GM23338 (cell line): ENCODE data around the gene SNX32. TPM values are rescaled to one million over a fixed set of nuclear protein-coding genes. Genes with fewer than 3 reads are reported as not detected.

Experiments
- ATAC-seq: fragments of 200-7000 bp; cut with Tn5 transposase; 3 replicates; pipeline ENCODE4 v1.9.1; 2020
- DNase-seq: peaks from one replicate; pipeline ENCODE4 v3.0.0-alpha.2; 2015; ENCODE audit warnings: low spot score
- H2AFZ ChIP-seq: fragments of 200-600 bp; sonication (generic); 2 replicates; pipeline ENCODE4 v1.8.0; 2016; ENCODE audit warnings: antibody characterized with exemption, mild to moderate bottlenecking, moderate library complexity
- H3F3A ChIP-seq: fragments of 200-600 bp; sonication (generic); replicated peaks from 2 replicates; pipeline ENCODE4 v1.8.0; 2017; ENCODE audit warnings: antibody characterized with exemption, mixed run types, low read depth
- H3K27ac ChIP-seq: fragments of 200-600 bp; sonication (generic); 2 replicates; pipeline ENCODE4 v1.6.1; 2016; ENCODE audit warnings: low read depth
- H3K27me3 ChIP-seq: fragments of 200-600 bp; sonication (generic); 2 replicates; pipeline ENCODE4 v1.8.0; 2016; ENCODE audit warnings: mild to moderate bottlenecking, mixed run types, moderate library complexity; ENCODE audit not compliant: insufficient read depth
- H3K36me3 ChIP-seq: fragments of 200-600 bp; sonication (generic); 2 replicates; pipeline ENCODE4 v1.8.0; 2016; ENCODE audit warnings: mild to moderate bottlenecking; ENCODE audit not compliant: insufficient read depth
- H3K4me1 ChIP-seq: fragments of 200-600 bp; sonication (generic); 2 replicates; pipeline ENCODE4 v1.8.0; 2016; ENCODE audit warnings: mild to moderate bottlenecking, moderate library complexity; ENCODE audit not compliant: insufficient read depth
- H3K4me2 ChIP-seq: fragments of 200-600 bp; sonication (generic); 2 replicates; pipeline ENCODE4 v1.7.1; 2017; ENCODE audit warnings: mixed run types
- H3K4me3 ChIP-seq: fragments of 200-600 bp; sonication (generic); 2 replicates; pipeline ENCODE4 v1.6.1; 2016; ENCODE audit warnings: mixed run types
- H3K79me2 ChIP-seq: fragments of 200-600 bp; sonication (generic); replicated peaks from 2 replicates; pipeline ENCODE4 v1.8.0; 2017; ENCODE audit warnings: mild to moderate bottlenecking; ENCODE audit not compliant: insufficient read depth
- H3K9me2 ChIP-seq: fragments of 200-600 bp; sonication (generic); 2 replicates; pipeline ENCODE4 v1.8.0; 2017; ENCODE audit not compliant: insufficient read depth
- H4K20me1 ChIP-seq: fragments of 200-600 bp; sonication (generic); replicated peaks from 2 replicates; pipeline ENCODE4 v1.8.0; 2017; ENCODE audit warnings: mild to moderate bottlenecking; ENCODE audit not compliant: insufficient read depth
- H3K27ac Mint-ChIP-seq: 2 replicates; pipeline ENCODE4 v1.8.0; 2020; ENCODE audit warnings: inconsistent platforms, mild to moderate bottlenecking, moderate library complexity, mixed read lengths
- H3K27me3 Mint-ChIP-seq: 3 replicates; pipeline ENCODE4 v1.8.0; 2022; ENCODE audit warnings: low read depth, mild to moderate bottlenecking, moderate library complexity, mixed read lengths, inconsistent platforms; ENCODE audit not compliant: insufficient read depth, poor library complexity
- H3K36me3 Mint-ChIP-seq: 3 replicates; pipeline ENCODE4 v1.8.0; 2021; ENCODE audit warnings: low read depth, mild to moderate bottlenecking, inconsistent platforms, moderate library complexity, mixed read lengths
- H3K4me1 Mint-ChIP-seq: 3 replicates; pipeline ENCODE4 v1.8.0; 2020; ENCODE audit warnings: mild to moderate bottlenecking, inconsistent platforms, mixed read lengths
- H3K4me3 Mint-ChIP-seq: 3 replicates; pipeline ENCODE4 v1.8.0; 2021; ENCODE audit warnings: moderate library complexity, mild to moderate bottlenecking, inconsistent platforms, mixed read lengths
- H3K9me3 Mint-ChIP-seq: 3 replicates; pipeline ENCODE4 v1.8.0; 2020; ENCODE audit warnings: moderate library complexity, mild to moderate bottlenecking, inconsistent platforms, mixed read lengths
- CTCF ChIP-seq, 2 experiments: fragments of 200-600 bp in 1 of 2; sonication (generic) in 1 of 2; conservative IDR thresholded peaks; 2 replicates each; pipeline versions ENCODE4 v1.5.1 to v1.6.1; 2016 to 2017; ENCODE audit warnings: antibody characterized with exemption in 2 of 2, low read depth in 2 of 2, mild to moderate bottlenecking in 2 of 2, moderate library complexity in 1 of 2
- ETS1 ChIP-seq: IDR thresholded peaks from 2 replicates; pipeline ENCODE4 v1.6.1; 2016; ENCODE audit warnings: antibody characterized with exemption
- NANOG ChIP-seq: IDR thresholded peaks from 2 replicates; pipeline ENCODE4 v1.6.1; 2016; ENCODE audit warnings: antibody characterized with exemption, borderline replicate concordance
- STAT1 ChIP-seq: IDR thresholded peaks from one replicate; pipeline ENCODE4 v1.6.1; 2016; ENCODE audit warnings: antibody characterized with exemption; ENCODE audit not compliant: unreplicated experiment
- ZNF114 ChIP-seq: fragments of 250-450 bp; sonication (Bioruptor Pico); IDR thresholded peaks from 2 replicates; pipeline ENCODE4 v1.5.0; 2020; ENCODE audit warnings: mild to moderate bottlenecking, moderate library complexity
- ZNF331 ChIP-seq: fragments of 250-450 bp; sonication (Bioruptor Pico); IDR thresholded peaks from 2 replicates; pipeline ENCODE4 v1.5.0; 2020; ENCODE audit warnings: low read depth, mild to moderate bottlenecking, moderate library complexity
- polyA plus RNA-seq: library from polyadenylated mRNA; unstranded; fragments of >200 nt; fragmentation: Nextera tagmentation; extraction: Ambion mirVana; gene quantifications from 2 replicates; pipeline ENCODE4 v1.2.1, GENCODE V29; 2016
- total RNA-seq: library from RNA; depleted of rRNA; stranded (reverse); fragments of >200 nt; shearing (Covaris generic); gene quantifications from 2 replicates; pipeline ENCODE4 v1.2.3, GENCODE V29; 2014
- TF ChIP-seq, protein P1 (sequence below): IDR thresholded peaks from one replicate; pipeline ENCODE4 v1.6.1; 2018; ENCODE audit warnings: antibody characterized with exemption; ENCODE audit not compliant: unreplicated experiment

Gene SNX32
- total and polyA plus RNA-seq, 2 experiments from 2014 or later: 0.49 to 1.2 TPM

GRCh38 chr11:65809496-65809895 lies 24.3 kb upstream of the SNX32 start:
- H3K4me1 ChIP-seq: no peaks in the 10 kb centered on the region
- Mint-ChIP-seq H3K36me3 (no peaks in the 10 kb centered on the region), H3K27ac (no peak overlapping the region), H3K27me3 (peaks cover 7% of the 10 kb centered on the region), H3K4me1 (no peaks in the 10 kb centered on the region), H3K4me3 (no peak overlapping the region), H3K9me3 (no peaks in the 10 kb centered on the region; the same call in 2 of the 3 replicates)
- no peaks in the 10 kb centered on the region for H3K9me2 ChIP-seq
- H3K4me3 ChIP-seq: no peak overlapping the region
- no peak overlapping the region for H2AFZ ChIP-seq
- H3K27ac ChIP-seq: no peak overlapping the region
- no peaks in the 10 kb centered on the region for H3K79me2 ChIP-seq
- no peaks in the 10 kb centered on the region for H3K36me3 ChIP-seq
- H4K20me1 ChIP-seq: no peaks in the 10 kb centered on the region
- ATAC-seq (no peak), DNase-seq (no peak)
- no peak overlapping the region for H3K4me2 ChIP-seq
- no peak for TF ChIP-seq ZNF331 (CRISPR knock-in tag)
- no peak for TF ChIP-seq NANOG
- no peak for TF ChIP-seq STAT1
- TF ChIP-seq, protein P1, sequence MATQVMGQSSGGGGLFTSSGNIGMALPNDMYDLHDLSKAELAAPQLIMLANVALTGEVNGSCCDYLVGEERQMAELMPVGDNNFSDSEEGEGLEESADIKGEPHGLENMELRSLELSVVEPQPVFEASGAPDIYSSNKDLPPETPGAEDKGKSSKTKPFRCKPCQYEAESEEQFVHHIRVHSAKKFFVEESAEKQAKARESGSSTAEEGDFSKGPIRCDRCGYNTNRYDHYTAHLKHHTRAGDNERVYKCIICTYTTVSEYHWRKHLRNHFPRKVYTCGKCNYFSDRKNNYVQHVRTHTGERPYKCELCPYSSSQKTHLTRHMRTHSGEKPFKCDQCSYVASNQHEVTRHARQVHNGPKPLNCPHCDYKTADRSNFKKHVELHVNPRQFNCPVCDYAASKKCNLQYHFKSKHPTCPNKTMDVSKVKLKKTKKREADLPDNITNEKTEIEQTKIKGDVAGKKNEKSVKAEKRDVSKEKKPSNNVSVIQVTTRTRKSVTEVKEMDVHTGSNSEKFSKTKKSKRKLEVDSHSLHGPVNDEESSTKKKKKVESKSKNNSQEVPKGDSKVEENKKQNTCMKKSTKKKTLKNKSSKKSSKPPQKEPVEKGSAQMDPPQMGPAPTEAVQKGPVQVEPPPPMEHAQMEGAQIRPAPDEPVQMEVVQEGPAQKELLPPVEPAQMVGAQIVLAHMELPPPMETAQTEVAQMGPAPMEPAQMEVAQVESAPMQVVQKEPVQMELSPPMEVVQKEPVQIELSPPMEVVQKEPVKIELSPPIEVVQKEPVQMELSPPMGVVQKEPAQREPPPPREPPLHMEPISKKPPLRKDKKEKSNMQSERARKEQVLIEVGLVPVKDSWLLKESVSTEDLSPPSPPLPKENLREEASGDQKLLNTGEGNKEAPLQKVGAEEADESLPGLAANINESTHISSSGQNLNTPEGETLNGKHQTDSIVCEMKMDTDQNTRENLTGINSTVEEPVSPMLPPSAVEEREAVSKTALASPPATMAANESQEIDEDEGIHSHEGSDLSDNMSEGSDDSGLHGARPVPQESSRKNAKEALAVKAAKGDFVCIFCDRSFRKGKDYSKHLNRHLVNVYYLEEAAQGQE: no peak
- no peak for TF ChIP-seq ETS1
- no peaks in the 10 kb centered on the region for H3F3A ChIP-seq
- no peaks in the 10 kb centered on the region for H3K27me3 ChIP-seq

GRCh38 chr11:65810046-65810868 lies 23.5 kb upstream of the SNX32 start:
- H3K9me3 Mint-ChIP-seq: no peaks in the 10 kb centered on the region; the same call in 2 of the 3 replicates
- H3K27me3 Mint-ChIP-seq: peaks cover 7% of the 10 kb centered on the region
- no peaks in the 10 kb centered on the region for H3K36me3 ChIP-seq
- H3K27me3 ChIP-seq: no peaks in the 10 kb centered on the region
- H3K27ac Mint-ChIP-seq: no peak overlapping the region
- no peaks in the 10 kb centered on the region for H3K36me3 Mint-ChIP-seq
- no peaks in the 10 kb centered on the region for H3K9me2 ChIP-seq
- no peaks in the 10 kb centered on the region for H3F3A ChIP-seq
- H3K4me2 ChIP-seq: no peak overlapping the region
- H3K4me1 ChIP-seq: no peaks in the 10 kb centered on the region
- H2AFZ ChIP-seq: no peak overlapping the region
- H3K79me2 ChIP-seq: no peaks in the 10 kb centered on the region
- no peak overlapping the region for H3K27ac ChIP-seq
- no peak overlapping the region for H3K4me3 Mint-ChIP-seq
- no peak overlapping the region for H3K4me3 ChIP-seq
- no peak for TF ChIP-seq NANOG
- peak in 1 of 2 experiments; percentile 30; a peak in 1 of 4 replicates for TF ChIP-seq CTCF (conservative IDR thresholded peaks at IDR 0.05; ENCODE audit: low read depth in 2 of 2)
- no peak for TF ChIP-seq ZNF114
- H4K20me1 ChIP-seq: no peaks in the 10 kb centered on the region
- H3K4me1 Mint-ChIP-seq: no peaks in the 10 kb centered on the region
- DNase-seq: no peak
- ATAC-seq: peak; percentile 53
